HepG2 (cell line): ENCODE results near the gene SLC22A23. TPM values are rescaled to one million over a fixed set of nuclear protein-coding genes. Genes with fewer than 3 reads are reported as not detected.

Experiments used
- ATF7 ChIP-seq, 2 experiments: fragments of 450-650 bp in 1 of 2; sonication (generic) in 1 of 2; formaldehyde crosslinking in 1 of 2; IDR thresholded peaks; 2 replicates each; pipeline versions ENCODE4 v1.4.0 to v1.6.1; 2016 to 2020; ENCODE audit warnings: antibody characterized with exemption in 1 of 2, mild to moderate bottlenecking in 1 of 2, missing genetic modification reagents in 1 of 2
- FOXA3 ChIP-seq: IDR thresholded peaks from 2 replicates; pipeline ENCODE4 v1.6.1; 2016; ENCODE audit warnings: missing genetic modification reagents, missing compliant biosample characterization
- HNRNPUL1 ChIP-seq: fragments of 200-400 bp; formaldehyde crosslinking; IDR thresholded peaks from 2 replicates; pipeline ENCODE4 v1.6.1; 2017; ENCODE audit warnings: low read depth, mild to moderate bottlenecking, low read length, moderate library complexity
- LCORL ChIP-seq, 2 experiments: fragments of 450-650 bp in 1 of 2; sonication (generic) in 1 of 2; formaldehyde crosslinking in 1 of 2; IDR thresholded peaks; 2 replicates each; pipeline versions ENCODE4 v1.5.0 to v1.6.1; 2017 to 2020; ENCODE audit warnings: antibody characterized with exemption in 1 of 2, missing genetic modification reagents in 1 of 2
- NONO ChIP-seq, 2 experiments: fragments of 450-650 bp in 1 of 2; sonication (generic) in 1 of 2; formaldehyde crosslinking in 1 of 2; IDR thresholded peaks in 1 of 2; conservative IDR thresholded peaks in 1 of 2; 2 replicates each; pipeline versions ENCODE4 v1.6.1 to v1.8.0; 2017 to 2022; ENCODE audit warnings: mild to moderate bottlenecking in 1 of 2, missing genetic modification reagents in 1 of 2, moderate library complexity in 1 of 2
- NR2F1 ChIP-seq, 2 experiments: fragments of 450-650 bp in 1 of 2; formaldehyde crosslinking in 1 of 2; IDR thresholded peaks; 2 replicates each; pipeline versions ENCODE4 v1.5.0 to v1.6.1; 2016 to 2020; ENCODE audit warnings: mild to moderate bottlenecking in 1 of 2, missing compliant biosample characterization in 1 of 2, missing genetic modification reagents in 1 of 2, moderate library complexity in 1 of 2
- PHF8 ChIP-seq: sonication (generic); formaldehyde crosslinking; IDR thresholded peaks from 2 replicates; pipeline ENCODE4 v1.5.0; 2020; ENCODE audit warnings: missing genetic modification reagents
- PLRG1 ChIP-seq: fragments of 450-650 bp; conservative IDR thresholded peaks from 2 replicates; pipeline ENCODE4 v1.6.1; 2016
- RBM22 ChIP-seq: fragments of 200-400 bp; formaldehyde crosslinking; optimal IDR thresholded peaks from 2 replicates; pipeline ENCODE3; 2017; ENCODE audit warnings: mild to moderate bottlenecking, low read length, moderate library complexity
- REL ChIP-seq: sonication (generic); formaldehyde crosslinking; conservative IDR thresholded peaks from 2 replicates; pipeline ENCODE4 v1.8.0; 2022; ENCODE audit warnings: mild to moderate bottlenecking, missing genetic modification reagents, moderate library complexity
- ZC3H13 ChIP-seq: sonication (generic); formaldehyde crosslinking; IDR thresholded peaks from 2 replicates; pipeline ENCODE4 v1.8.1; 2023; ENCODE audit warnings: mild to moderate bottlenecking, missing genetic modification reagents, moderate library complexity
- ZNF598 ChIP-seq: sonication (generic); formaldehyde crosslinking; IDR thresholded peaks from 2 replicates; pipeline ENCODE4 v1.5.1; 2020; ENCODE audit warnings: mild to moderate bottlenecking, missing genetic modification reagents, borderline replicate concordance
- ZNF605 ChIP-seq: sonication (generic); formaldehyde crosslinking; IDR thresholded peaks from 2 replicates; pipeline ENCODE4 v1.8.0; 2022; ENCODE audit warnings: mild to moderate bottlenecking, missing genetic modification reagents
- ZNF678 ChIP-seq: sonication (generic); formaldehyde crosslinking; IDR thresholded peaks from 2 replicates; pipeline ENCODE4 v1.4.0; 2020; ENCODE audit warnings: mild to moderate bottlenecking, missing genetic modification reagents
- ZNF737 ChIP-seq: sonication (generic); formaldehyde crosslinking; IDR thresholded peaks from 2 replicates; pipeline ENCODE4 v1.5.0; 2020; ENCODE audit warnings: missing genetic modification reagents, mild to moderate bottlenecking, borderline replicate concordance
- ZNF775 ChIP-seq: sonication (generic); formaldehyde crosslinking; IDR thresholded peaks from 2 replicates; pipeline ENCODE4 v1.4.0; 2020; ENCODE audit warnings: missing genetic modification reagents, mild to moderate bottlenecking, moderate library complexity, borderline replicate concordance
- ZNF841 ChIP-seq: sonication (generic); formaldehyde crosslinking; IDR thresholded peaks from 2 replicates; pipeline ENCODE4 v1.8.1; 2023; ENCODE audit warnings: missing genetic modification reagents, borderline replicate concordance
- ZNF878 ChIP-seq: sonication (generic); formaldehyde crosslinking; IDR thresholded peaks from 2 replicates; pipeline ENCODE4 v1.8.1; 2023; ENCODE audit warnings: mild to moderate bottlenecking, missing genetic modification reagents, moderate library complexity
- ZNF891 ChIP-seq: sonication (generic); formaldehyde crosslinking; IDR thresholded peaks from 2 replicates; pipeline ENCODE4 v1.5.0; 2020; ENCODE audit warnings: mild to moderate bottlenecking, missing genetic modification reagents
- polyA plus RNA-seq, 8 experiments: library from polyadenylated mRNA; depleted of rRNA in 3 of 8; stranded (reverse) in 7 of 8; unstranded in 1 of 8; fragments of >200 nt; fragmentation: Illumina TruSeq in 4 of 8; extraction: Trizol in 4 of 8; gene quantifications; 2 replicates each; pipeline versions ENCODE4 v1.2.1 to v1.2.3, GENCODE V29; 2011 to 2016; ENCODE audit warnings: low read depth in 4 of 8, missing spikeins in 1 of 8, mixed read lengths in 1 of 8; ENCODE audit not compliant: insufficient read depth in 1 of 8
- total RNA-seq, 5 experiments: library from RNA; depleted of rRNA; stranded (reverse); fragments of >200 nt; fragmentation: Illumina TruSeq; extraction: Trizol; gene quantifications; 2 replicates each; pipeline ENCODE4 v1.2.3, GENCODE V29; 2016; ENCODE audit warnings: low read depth in 1 of 5
- TF ChIP-seq, protein P1 (sequence below): IDR thresholded peaks from 2 replicates; pipeline ENCODE4 v1.6.1; 2012; ENCODE audit warnings: low read length, improper control_type of control experiment
- TF ChIP-seq, protein P2 (sequence below): sonication (generic); formaldehyde crosslinking; IDR thresholded peaks from 2 replicates; pipeline ENCODE4 v1.5.0; 2020; ENCODE audit warnings: missing genetic modification reagents
- TF ChIP-seq, protein P3 (sequence below): sonication (generic); formaldehyde crosslinking; IDR thresholded peaks from 2 replicates; pipeline ENCODE4 v1.5.1; 2020; ENCODE audit warnings: missing genetic modification reagents, mild to moderate bottlenecking, borderline replicate concordance

SLC22A23 gene
- total and polyA plus RNA-seq, 2 of the 13 experiments (the other 11 are each of a cell fraction or from before 2014, with no cell fraction given): 11.8 to 17.5 TPM

DNA sequence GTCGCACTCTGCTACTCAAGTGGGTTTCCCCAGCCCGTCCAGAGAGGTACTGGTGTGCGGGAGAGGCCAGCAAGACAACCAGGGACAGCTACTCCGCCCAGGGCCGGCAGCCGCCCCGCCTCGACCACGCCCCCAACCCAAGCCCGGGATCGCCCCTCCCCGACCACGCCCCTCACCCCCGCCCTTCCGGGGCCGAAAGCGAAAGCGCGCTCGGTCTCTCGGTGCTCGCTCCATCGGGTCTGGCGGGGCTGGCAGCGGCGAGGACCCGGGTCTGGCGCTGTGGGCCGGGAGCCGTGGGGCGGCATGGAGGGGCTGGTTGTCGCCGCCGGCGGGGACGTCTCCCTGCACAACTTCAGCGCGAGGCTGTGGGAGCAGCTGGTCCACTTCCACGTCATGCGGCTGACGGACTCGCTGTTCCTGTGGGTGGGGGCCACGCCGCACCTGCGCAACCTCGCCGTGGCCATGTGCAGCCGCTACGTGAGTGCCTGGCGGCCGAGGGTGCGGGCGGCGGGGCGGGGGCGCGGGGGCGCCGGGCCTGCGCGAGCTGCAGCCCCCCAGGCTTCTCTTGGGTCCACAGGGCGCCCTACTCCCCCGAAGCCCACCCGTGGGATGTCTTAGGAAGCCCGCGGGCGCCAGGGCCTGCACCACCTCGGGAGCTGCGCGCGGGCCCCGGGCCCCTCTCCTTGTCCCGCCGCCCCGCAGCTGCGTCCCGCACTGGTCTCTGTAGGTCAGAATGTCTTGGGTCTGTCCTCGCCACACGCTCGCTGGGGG is 197.9 kb downstream of the SLC22A23 start, which contains the start of gene PSMG4 (continued):
- TF ChIP-seq RBM22 (no peak), HNRNPUL1 (no peak), ATF7 (IDR thresholded peaks at IDR 0.05) (no peak), ATF7 (CRISPR knock-in tag; IDR thresholded peaks at IDR 0.05) (no peak; the same call in none of the 2 replicates), ZNF598 (CRISPR knock-in tag) (no peak), ZC3H13 (no peak; the same call in none of the 2 replicates), ZNF878 (CRISPR knock-in tag) (peak; percentile 68; the same call in 1 of the 2 replicates), ZNF841 (CRISPR knock-in tag) (no peak), PLRG1 (no peak), LCORL (IDR thresholded peaks at IDR 0.05) (no peak), LCORL (CRISPR knock-in tag; IDR thresholded peaks at IDR 0.05) (0 out of 2 replicates have a peak, but pooled peaks have one; percentile 24), FOXA3 (CRISPR knock-in tag) (peak; percentile 65), ZNF775 (no peak), NR2F1 (CRISPR knock-in tag; IDR thresholded peaks at IDR 0.05) (0 out of 4 replicates have a peak, but pooled peaks of 1 of the 2 experiments have one; percentile 20), ZNF678 (CRISPR knock-in tag) (peak; percentile 82; the same call in 1 of the 2 replicates), PHF8 (CRISPR knock-in tag) (peak; percentile 97), REL (CRISPR knock-in tag) (no peak), ZNF891 (CRISPR knock-in tag) (peak; percentile 48; the same call in 1 of the 2 replicates), NONO (IDR thresholded peaks at IDR 0.05) (no peak), NONO (CRISPR knock-in tag; conservative IDR thresholded peaks at IDR 0.05) (peak; percentile 98), ZNF737 (CRISPR knock-in tag) (no peak; the same call in 1 of the 2 replicates), ZNF605 (CRISPR knock-in tag) (peak; percentile 85; the same call in 1 of the 2 replicates)
- TF ChIP-seq, protein P1, sequence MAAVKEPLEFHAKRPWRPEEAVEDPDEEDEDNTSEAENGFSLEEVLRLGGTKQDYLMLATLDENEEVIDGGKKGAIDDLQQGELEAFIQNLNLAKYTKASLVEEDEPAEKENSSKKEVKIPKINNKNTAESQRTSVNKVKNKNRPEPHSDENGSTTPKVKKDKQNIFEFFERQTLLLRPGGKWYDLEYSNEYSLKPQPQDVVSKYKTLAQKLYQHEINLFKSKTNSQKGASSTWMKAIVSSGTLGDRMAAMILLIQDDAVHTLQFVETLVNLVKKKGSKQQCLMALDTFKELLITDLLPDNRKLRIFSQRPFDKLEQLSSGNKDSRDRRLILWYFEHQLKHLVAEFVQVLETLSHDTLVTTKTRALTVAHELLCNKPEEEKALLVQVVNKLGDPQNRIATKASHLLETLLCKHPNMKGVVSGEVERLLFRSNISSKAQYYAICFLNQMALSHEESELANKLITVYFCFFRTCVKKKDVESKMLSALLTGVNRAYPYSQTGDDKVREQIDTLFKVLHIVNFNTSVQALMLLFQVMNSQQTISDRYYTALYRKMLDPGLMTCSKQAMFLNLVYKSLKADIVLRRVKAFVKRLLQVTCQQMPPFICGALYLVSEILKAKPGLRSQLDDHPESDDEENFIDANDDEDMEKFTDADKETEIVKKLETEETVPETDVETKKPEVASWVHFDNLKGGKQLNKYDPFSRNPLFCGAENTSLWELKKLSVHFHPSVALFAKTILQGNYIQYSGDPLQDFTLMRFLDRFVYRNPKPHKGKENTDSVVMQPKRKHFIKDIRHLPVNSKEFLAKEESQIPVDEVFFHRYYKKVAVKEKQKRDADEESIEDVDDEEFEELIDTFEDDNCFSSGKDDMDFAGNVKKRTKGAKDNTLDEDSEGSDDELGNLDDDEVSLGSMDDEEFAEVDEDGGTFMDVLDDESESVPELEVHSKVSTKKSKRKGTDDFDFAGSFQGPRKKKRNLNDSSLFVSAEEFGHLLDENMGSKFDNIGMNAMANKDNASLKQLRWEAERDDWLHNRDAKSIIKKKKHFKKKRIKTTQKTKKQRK: no peak
- TF ChIP-seq, protein P2, sequence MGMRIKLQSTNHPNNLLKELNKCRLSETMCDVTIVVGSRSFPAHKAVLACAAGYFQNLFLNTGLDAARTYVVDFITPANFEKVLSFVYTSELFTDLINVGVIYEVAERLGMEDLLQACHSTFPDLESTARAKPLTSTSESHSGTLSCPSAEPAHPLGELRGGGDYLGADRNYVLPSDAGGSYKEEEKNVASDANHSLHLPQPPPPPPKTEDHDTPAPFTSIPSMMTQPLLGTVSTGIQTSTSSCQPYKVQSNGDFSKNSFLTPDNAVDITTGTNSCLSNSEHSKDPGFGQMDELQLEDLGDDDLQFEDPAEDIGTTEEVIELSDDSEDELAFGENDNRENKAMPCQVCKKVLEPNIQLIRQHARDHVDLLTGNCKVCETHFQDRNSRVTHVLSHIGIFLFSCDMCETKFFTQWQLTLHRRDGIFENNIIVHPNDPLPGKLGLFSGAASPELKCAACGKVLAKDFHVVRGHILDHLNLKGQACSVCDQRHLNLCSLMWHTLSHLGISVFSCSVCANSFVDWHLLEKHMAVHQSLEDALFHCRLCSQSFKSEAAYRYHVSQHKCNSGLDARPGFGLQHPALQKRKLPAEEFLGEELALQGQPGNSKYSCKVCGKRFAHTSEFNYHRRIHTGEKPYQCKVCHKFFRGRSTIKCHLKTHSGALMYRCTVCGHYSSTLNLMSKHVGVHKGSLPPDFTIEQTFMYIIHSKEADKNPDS (CRISPR knock-in tag): no peak
- TF ChIP-seq, protein P3, sequence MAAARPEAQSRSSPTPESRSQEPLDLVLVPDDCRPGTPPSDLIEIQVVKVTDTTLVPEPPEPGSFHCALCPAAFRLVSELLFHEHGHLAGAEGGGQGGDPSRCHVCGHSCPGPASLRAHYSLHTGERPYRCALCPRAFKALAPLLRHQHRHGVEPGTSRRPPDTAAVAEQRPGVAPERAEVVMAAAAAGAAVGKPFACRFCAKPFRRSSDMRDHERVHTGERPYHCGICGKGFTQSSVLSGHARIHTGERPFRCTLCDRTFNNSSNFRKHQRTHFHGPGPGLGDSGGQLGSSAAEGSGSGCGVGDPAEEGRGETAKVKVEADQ (CRISPR knock-in tag): 0 out of 2 replicates have a peak, but pooled peaks have one; percentile 50
